HK-2 (cell line): ENCODE results near the gene ITPR2.
"Not testable (repeated sequence)": the region's sequence is repeated elsewhere in the genome, so short reads cannot be mapped to it uniquely, and the experiment has no call there.

Experiments used
- DNase-seq: peaks from one replicate; pipeline ENCODE4 v3.0.0-alpha.2; 2018; ENCODE audit not compliant: unreplicated experiment

The ITPR2 gene

DNA sequence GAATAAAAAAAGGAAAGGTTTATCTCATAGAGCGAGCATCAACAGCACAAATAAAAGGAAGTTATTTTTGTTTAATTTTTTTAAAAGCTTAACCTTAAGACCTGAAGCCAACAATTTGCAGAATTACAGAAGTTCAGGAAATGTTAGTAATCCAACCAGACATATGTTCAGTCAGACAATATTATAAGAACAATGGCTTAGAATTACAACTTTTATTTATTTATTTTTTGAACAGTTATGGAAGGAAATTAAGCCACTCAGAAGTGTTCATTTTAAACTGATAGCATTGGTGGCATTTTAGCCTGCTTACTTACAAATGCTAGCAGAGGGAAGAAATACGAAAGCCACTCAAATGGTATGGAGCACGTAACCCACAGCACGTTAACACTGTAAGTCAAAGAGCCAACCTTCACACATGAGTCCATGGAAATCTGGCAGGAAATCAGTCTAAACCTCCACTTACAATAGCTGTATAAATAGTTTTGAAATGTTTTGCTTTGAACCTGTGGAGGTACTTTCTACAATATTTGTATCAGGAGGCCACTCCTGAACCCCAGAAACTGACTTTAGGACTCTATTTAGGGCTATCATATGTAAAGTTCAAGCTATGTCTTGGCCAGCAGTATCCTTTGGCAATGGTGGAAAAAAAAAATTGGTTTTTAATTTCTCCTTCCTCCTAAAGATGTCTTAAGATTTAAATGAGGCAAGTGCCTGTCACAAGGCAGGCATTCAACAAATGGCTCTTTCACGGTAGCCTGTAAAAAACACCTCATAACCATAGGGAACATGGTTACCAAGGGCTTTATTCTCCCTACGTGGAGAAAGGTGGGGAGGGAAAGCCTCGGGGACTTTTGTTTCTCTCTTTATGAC, 102.3 kb downstream of the ITPR2 start:
- DNase-seq, result no peak

DNA sequence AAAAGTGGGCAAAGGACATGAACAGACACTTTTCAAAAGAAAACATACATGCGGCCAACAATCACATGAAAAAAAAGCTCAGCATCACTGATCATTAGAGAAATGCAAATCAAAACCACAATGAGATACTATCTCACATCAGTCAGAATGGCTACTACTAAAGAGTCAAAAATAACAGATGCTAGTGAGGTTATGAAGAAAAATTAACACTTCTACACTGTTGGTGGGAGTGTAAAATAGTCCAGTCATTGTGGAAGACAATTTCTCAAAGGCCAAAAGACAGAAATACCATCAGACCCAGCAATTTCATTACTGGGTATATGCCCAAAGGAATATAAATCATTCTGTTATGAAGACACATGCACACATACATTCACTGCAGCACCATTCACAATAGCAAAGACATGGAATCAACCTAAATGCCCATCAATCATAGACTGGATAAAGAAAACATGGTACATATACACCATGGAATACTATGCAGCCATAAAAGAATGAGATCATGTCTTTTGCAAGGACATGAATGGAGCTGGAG, 103.8 kb downstream of the ITPR2 start:
- DNase-seq, result not testable (repeated sequence)

DNA sequence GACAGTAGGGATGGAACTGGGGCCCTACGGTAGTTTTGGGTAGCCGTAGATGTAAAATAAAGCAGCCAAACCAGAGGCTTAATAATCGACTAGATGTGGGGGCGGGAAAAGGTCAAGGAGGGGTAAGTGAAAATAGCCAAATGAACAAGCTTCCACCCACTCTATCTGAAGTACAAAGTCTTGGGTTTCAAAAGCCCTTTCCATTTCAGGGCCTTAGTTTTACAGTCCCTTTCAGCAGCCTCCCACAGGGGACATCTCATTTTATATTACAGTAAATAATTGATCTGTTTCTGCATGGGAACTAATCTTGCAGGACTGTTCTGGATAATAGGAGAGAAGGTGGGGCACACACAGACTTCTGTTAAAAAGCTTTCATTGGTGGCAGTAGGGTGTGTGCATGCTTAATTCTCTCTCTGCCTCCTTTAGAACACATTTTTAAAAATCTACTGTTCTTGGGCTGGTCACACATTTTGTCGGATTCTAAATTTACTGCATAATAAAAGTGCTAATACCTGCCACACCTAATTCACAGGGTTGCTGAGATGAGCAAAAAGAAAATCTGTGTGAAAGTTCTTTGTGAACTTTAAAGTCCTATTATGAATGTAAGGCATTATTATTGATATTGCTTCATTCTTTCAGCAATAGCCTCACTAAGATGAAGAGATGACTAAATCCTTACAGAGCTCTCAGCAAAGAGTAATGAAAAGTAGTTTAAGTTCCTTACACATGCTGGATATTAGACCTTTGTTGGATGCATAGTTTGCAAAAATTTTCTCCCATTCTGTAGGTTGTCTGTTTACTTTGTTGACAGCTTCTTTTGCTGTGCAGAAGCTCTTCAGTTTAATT, 104.6 kb downstream of the ITPR2 start:
- DNase-seq, result no peak

DNA sequence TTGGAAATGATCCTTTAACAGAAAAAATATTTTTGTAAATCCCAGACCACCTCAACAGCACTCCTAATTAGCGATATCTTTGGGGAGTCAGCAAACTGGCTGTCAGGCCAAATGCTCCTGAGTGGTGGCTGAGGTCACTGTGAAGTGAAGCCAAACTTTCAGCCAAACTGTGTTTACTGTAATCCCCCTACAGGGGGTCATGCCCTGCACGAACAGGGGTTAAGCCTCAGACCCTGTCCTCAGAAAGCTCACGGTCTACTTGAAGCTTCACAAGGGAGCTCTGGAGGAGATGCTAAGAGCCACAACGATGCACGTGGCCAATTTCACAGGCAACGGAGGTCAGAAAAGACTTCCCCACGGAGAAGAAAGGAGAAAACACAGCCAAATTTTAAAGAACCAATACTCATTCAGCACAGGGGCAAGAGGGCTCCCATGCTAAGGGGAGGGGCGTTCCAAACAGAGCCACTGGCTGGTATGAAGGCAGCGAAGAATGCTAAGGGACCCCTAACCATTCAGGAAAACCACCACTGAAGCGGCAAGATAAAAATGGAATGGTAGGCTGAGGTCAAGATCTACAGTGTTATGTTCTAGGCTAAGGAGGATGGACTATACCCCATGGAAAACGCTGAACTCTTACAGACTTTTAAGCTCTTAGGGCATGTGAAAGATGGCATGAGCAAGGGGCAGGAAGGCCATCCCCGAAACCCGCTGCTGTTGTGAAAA, 105.4 kb downstream of the ITPR2 start:
- no peak for DNase-seq

- no peak for DNase-seq
These were observed 106.0 kb downstream of the ITPR2 start for GRCh38 chr12:26726956-26727355.

- DNase-seq, result no peak
These were observed 107.6 kb downstream of the ITPR2 start for GRCh38 chr12:26725276-26725916.

DNA sequence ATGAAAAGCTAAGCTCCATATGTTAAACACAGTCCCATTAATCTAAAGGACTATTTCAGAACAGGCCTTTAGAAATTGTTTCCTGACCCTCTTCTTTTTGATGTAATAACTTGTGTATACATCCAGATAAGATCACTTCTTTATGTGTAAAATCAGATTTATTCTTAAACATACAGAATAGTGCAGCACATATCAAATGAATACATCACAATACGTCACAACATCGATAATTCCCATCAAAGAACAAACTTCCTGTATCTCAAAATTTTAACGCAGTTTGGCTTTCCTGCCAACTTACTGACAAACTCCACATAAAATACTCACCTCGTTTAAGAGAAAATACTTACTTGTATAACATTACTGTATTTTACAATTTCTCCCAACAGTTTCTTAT, 108.7 kb downstream of the ITPR2 start:
- DNase-seq, result no peak

GRCh38 chr12:26723379-26724308, 109.3 kb downstream of the ITPR2 start:
- DNase-seq, result no peak

GRCh38 chr12:26721800-26722199, 111.2 kb downstream of the ITPR2 start:
- no peak for DNase-seq

DNA sequence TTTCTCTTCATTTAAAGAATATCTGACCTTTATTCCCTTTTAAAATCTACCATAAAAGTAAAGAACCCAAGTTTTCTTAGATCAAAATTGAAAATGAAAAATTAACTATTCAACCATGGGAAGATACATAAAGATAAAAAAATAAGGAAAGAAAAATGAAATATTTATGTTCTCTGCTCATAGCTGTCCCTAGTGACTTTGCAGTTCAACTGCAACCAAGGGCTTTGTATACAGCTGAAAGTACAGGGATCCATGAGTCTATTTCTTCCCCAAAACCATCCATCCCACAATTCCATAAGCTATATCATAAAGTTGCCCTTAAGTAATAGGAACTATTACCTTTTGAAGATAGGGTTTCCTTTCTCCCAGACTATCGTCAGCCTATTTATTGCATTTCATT, 113.1 kb downstream of the ITPR2 start:
- no peak for DNase-seq

- no peak for DNase-seq
These were observed 115.2 kb downstream of the ITPR2 start for GRCh38 chr12:26717757-26718156.

DNA sequence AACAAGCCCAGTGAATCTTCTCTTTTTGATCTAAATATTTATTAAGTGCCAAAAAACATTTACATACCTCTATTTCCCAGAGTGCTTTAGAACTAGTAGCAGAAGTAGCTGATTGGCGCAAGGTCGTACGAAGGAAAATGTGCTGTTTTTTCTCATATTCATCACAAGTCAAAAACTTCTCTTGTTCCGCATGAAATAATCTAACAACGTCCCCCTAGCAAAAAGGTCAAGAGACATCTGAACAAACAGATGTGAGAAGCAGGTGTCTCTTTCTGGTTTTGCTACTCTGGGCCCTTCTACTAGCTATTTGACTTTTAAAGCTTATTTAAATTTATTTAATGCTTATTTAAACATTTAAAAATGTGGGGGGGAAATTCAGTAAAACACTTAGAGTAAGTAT, 117.8 kb downstream of the ITPR2 start:
- no peak for DNase-seq

DNA sequence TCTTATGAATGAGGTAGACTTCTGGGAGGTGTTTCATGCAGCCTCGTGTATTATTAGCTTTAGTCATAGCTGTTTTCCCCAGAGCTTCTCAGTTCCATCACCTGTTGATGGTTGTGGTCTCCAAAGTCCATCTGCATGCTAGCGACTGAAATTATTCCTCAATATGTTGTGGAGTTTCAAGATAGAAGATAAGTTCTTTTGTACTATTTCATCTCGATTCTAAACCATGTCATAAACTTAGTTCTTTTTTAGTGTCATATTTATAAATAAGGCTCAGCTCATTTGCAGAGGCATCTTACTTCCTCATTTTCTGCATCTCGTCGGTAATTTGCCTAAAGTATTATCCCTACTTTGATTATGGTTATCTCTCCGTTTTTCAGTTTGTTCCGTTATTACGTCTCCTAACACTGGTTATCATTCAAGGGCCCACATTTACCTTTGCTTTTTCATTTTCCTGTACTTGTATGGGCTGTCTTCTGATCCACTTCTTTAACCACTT, 119.1 kb downstream of the ITPR2 start:
- DNase-seq, result no peak

DNA sequence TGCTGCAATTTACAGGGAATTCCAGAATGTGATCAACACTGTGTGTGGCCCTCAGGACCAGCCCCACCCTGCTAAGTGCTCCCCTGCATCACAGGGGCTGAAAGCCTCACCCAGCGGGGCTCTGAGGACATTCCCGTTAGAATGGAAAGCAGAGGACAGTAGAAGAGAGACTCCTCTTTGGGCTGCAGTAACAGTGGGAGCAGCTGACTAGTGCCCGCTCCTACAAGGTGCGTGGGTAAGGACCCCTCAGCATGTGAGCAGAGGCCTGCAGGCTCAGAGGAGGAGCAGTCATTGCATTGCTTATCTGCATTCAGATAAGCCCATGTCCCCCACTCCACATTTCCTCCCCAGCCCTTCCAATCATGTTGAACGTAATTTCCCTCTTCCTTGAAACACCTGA, 120.1 kb downstream of the ITPR2 start:
- DNase-seq, result no peak

DNA sequence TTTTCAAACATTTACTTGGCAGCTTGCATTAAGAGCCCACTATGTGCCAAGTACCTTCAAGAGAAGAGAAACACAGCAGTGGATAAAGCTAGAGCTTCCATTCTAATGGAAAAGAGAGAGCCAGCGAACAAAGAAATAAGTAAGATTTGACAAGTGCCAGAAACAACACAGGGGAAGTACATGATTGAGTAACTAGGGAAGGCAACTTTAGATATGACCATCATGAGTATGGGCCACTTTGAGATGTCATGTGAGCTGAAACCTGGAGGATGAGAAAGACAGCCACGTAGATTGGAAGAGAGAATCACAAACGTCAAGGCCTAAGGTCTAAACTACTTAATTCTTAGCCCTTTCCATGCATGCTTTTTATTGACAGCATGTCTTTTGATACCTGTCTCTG, 121.4 kb downstream of the ITPR2 start:
- DNase-seq, result no peak

- no peak for DNase-seq
These were observed 121.9 kb downstream of the ITPR2 start for GRCh38 chr12:26711072-26711471.

DNA sequence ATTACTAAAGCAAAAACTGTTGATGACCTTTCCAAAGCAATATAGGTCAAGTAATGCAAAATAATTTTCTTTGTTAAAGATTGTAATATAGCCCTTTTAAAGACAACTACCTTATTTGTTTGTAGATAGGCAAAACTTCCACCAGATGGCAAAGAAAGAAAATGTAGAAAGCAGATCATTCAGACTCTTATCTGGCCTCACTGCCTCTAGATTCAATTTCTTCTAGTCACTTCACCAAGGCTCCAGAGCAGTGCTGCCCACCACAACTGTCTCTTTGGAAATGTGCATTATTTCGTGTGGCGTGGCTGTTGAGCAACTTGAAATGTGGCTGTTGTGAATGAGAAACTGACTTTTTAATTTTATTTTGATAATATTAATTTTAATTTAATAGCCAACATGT, 127.1 kb downstream of the ITPR2 start:
- DNase-seq, result no peak

- DNase-seq, result no peak
These were observed 128.1 kb downstream of the ITPR2 start for GRCh38 chr12:26704684-26705460.

- DNase-seq, result no peak
These were observed 128.8 kb downstream of the ITPR2 start for GRCh38 chr12:26704214-26704613.
